ENCODE measurements around the gene TRIM44.

DNA sequence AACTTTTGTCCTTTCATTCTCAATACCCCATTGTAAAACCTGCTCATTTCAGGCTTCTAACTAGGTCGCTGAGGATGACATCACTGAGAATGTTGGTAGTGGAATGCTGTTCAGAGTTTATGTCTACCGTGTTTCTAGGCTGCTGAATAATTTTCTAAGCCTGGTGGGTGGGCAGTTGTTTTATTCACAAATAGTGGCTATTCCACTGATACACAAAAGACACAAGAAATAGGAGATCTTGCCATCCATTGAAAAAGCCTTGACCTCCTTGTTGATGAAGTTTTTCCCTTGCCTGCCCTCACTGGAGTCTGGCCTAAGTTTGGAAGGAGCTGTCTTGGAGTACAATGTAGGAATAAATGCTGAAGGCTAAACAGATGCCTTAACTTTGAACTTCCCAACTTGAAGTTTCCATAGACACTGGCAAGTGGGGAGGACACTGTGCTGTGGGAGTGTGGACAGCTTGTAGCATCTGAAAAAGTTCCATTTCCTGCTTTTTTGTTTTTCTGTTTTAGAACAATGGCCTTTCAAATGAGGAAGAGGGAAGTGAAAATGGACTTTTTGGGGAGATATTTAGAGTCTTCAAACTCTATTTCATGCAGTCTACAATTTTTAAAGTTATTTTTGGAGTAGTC lies 59.2 kb downstream of the TRIM44 start:
- TF ChIP-seq, protein P1, sequence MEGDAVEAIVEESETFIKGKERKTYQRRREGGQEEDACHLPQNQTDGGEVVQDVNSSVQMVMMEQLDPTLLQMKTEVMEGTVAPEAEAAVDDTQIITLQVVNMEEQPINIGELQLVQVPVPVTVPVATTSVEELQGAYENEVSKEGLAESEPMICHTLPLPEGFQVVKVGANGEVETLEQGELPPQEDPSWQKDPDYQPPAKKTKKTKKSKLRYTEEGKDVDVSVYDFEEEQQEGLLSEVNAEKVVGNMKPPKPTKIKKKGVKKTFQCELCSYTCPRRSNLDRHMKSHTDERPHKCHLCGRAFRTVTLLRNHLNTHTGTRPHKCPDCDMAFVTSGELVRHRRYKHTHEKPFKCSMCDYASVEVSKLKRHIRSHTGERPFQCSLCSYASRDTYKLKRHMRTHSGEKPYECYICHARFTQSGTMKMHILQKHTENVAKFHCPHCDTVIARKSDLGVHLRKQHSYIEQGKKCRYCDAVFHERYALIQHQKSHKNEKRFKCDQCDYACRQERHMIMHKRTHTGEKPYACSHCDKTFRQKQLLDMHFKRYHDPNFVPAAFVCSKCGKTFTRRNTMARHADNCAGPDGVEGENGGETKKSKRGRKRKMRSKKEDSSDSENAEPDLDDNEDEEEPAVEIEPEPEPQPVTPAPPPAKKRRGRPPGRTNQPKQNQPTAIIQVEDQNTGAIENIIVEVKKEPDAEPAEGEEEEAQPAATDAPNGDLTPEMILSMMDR (IDR thresholded peaks at IDR 0.05) = no peak
- no peak for TF ChIP-seq POLR2A (IDR thresholded peaks at IDR 0.05)
- TF ChIP-seq POLR2AphosphoS5 (IDR thresholded peaks at IDR 0.05) = no peak
